ENCODE results near the gene SLC17A9.

The SLC17A9 gene

GRCh38 chr20:62994869-62995281 lies 42.4 kb downstream of the SLC17A9 start:
- Histone ChIP-seq H3K4me1 (ENCODE audit: control insufficient read depth in 2 of 2, insufficient read depth in 2 of 2, low read length in 2 of 2) (no peaks in the 10 kb centered on the region), H3K4me3 (ENCODE audit: low read length in 2 of 2) (no peak overlapping the region), H3K27ac (ENCODE audit: low read depth in 2 of 2, low read length in 2 of 2) (no peak overlapping the region)

GRCh38 chr20:62995481-62995880 lies 43.0 kb downstream of the SLC17A9 start:
- Histone ChIP-seq H3K9ac (ENCODE audit: low read depth in 1 of 2, low read length in 2 of 2) (no peak overlapping the region), H3K36me3 (ENCODE audit: control insufficient read depth in 2 of 2, insufficient read depth in 2 of 2, low read length in 2 of 2) (no peaks in the 10 kb centered on the region), H3K4me1 (ENCODE audit: control insufficient read depth in 2 of 2, insufficient read depth in 2 of 2, low read length in 2 of 2) (no peaks in the 10 kb centered on the region), H3K9me3 (ENCODE audit: control insufficient read depth in 2 of 2, low read length in 2 of 2) (no peaks in the 10 kb centered on the region), H3K4me3 (ENCODE audit: low read length in 2 of 2) (no peak overlapping the region), H3K27me3 (ENCODE audit: control insufficient read depth in 2 of 2, insufficient read depth in 2 of 2, low read length in 2 of 2) (peaks cover 23 to 29% of the 10 kb centered on the region in 2 donors), H3K27ac (ENCODE audit: low read depth in 2 of 2, low read length in 2 of 2) (no peak overlapping the region)

More at GRCh38 chr20:62994869-62995281, 42.4 kb downstream of the SLC17A9 start:
- no peak overlapping the region for H3K9ac ChIP-seq (ENCODE audit: low read depth in 1 of 2, low read length in 2 of 2)
- no peaks in the 10 kb centered on the region for H3K36me3 ChIP-seq (ENCODE audit: control insufficient read depth in 2 of 2, insufficient read depth in 2 of 2, low read length in 2 of 2)
- H3K9me3 ChIP-seq (ENCODE audit: control insufficient read depth in 2 of 2, low read length in 2 of 2) = no peaks in the 10 kb centered on the region
- peaks cover 19 to 26% of the 10 kb centered on the region in 2 donors for H3K27me3 ChIP-seq (ENCODE audit: control insufficient read depth in 2 of 2, insufficient read depth in 2 of 2, low read length in 2 of 2)

- H3K36me3 ChIP-seq (ENCODE audit: control insufficient read depth in 2 of 2, insufficient read depth in 2 of 2, low read length in 2 of 2) = no peaks in the 10 kb centered on the region
- H3K4me1 ChIP-seq (ENCODE audit: control insufficient read depth in 2 of 2, insufficient read depth in 2 of 2, low read length in 2 of 2) = no peaks in the 10 kb centered on the region
- no peak overlapping the region for H3K27ac ChIP-seq (ENCODE audit: low read depth in 2 of 2, low read length in 2 of 2)
- no peak overlapping the region for H3K9ac ChIP-seq (ENCODE audit: low read depth in 1 of 2, low read length in 2 of 2)
- no peak overlapping the region for H3K4me3 ChIP-seq (ENCODE audit: low read length in 2 of 2)
- peaks cover 23 to 29% of the 10 kb centered on the region in 2 donors for H3K27me3 ChIP-seq (ENCODE audit: control insufficient read depth in 2 of 2, insufficient read depth in 2 of 2, low read length in 2 of 2)
- H3K9me3 ChIP-seq (ENCODE audit: control insufficient read depth in 2 of 2, low read length in 2 of 2) = no peaks in the 10 kb centered on the region
Observed at GRCh38 chr20:62995898-62996595, 43.5 kb downstream of the SLC17A9 start.

- Histone ChIP-seq H3K27me3 (ENCODE audit: control insufficient read depth in 2 of 2, insufficient read depth in 2 of 2, low read length in 2 of 2) (peaks cover 23 to 29% of the 10 kb centered on the region in 2 donors), H3K4me1 (ENCODE audit: control insufficient read depth in 2 of 2, insufficient read depth in 2 of 2, low read length in 2 of 2) (no peaks in the 10 kb centered on the region), H3K9me3 (ENCODE audit: control insufficient read depth in 2 of 2, low read length in 2 of 2) (no peaks in the 10 kb centered on the region), H3K27ac (ENCODE audit: low read depth in 2 of 2, low read length in 2 of 2) (no peak overlapping the region), H3K9ac (ENCODE audit: low read depth in 1 of 2, low read length in 2 of 2) (no peak overlapping the region), H3K36me3 (ENCODE audit: control insufficient read depth in 2 of 2, insufficient read depth in 2 of 2, low read length in 2 of 2) (no peaks in the 10 kb centered on the region), H3K4me3 (ENCODE audit: low read length in 2 of 2) (no peak overlapping the region)
Observed at GRCh38 chr20:62996596-62996982, 44.1 kb downstream of the SLC17A9 start.

GRCh38 chr20:62997417-62998035 lies 45.0 kb downstream of the SLC17A9 start:
- Histone ChIP-seq H3K27me3 (ENCODE audit: control insufficient read depth in 2 of 2, insufficient read depth in 2 of 2, low read length in 2 of 2) (peaks cover 19 to 29% of the 10 kb centered on the region in 2 donors), H3K4me1 (ENCODE audit: control insufficient read depth in 2 of 2, insufficient read depth in 2 of 2, low read length in 2 of 2) (no peaks in the 10 kb centered on the region), H3K27ac (ENCODE audit: low read depth in 2 of 2, low read length in 2 of 2) (no peak overlapping the region), H3K4me3 (ENCODE audit: low read length in 2 of 2) (no peak overlapping the region), H3K9ac (ENCODE audit: low read depth in 1 of 2, low read length in 2 of 2) (no peak overlapping the region), H3K36me3 (ENCODE audit: control insufficient read depth in 2 of 2, insufficient read depth in 2 of 2, low read length in 2 of 2) (no peaks in the 10 kb centered on the region), H3K9me3 (ENCODE audit: control insufficient read depth in 2 of 2, low read length in 2 of 2) (no peaks in the 10 kb centered on the region)

GRCh38 chr20:62998449-62998848 lies 45.9 kb downstream of the SLC17A9 start:
- Histone ChIP-seq H3K9ac (ENCODE audit: low read depth in 1 of 2, low read length in 2 of 2) (no peak overlapping the region), H3K27me3 (ENCODE audit: control insufficient read depth in 2 of 2, insufficient read depth in 2 of 2, low read length in 2 of 2) (peaks cover 23 to 37% of the 10 kb centered on the region in 2 donors), H3K4me1 (ENCODE audit: control insufficient read depth in 2 of 2, insufficient read depth in 2 of 2, low read length in 2 of 2) (no peaks in the 10 kb centered on the region)

GRCh38 chr20:62999580-62999979 lies 47.1 kb downstream of the SLC17A9 start:
- Histone ChIP-seq H3K4me1 (ENCODE audit: control insufficient read depth in 2 of 2, insufficient read depth in 2 of 2, low read length in 2 of 2) (no peaks in the 10 kb centered on the region), H3K9ac (ENCODE audit: low read depth in 1 of 2, low read length in 2 of 2) (no peak overlapping the region), H3K27ac (ENCODE audit: low read depth in 2 of 2, low read length in 2 of 2) (no peak overlapping the region), H3K27me3 (ENCODE audit: control insufficient read depth in 2 of 2, insufficient read depth in 2 of 2, low read length in 2 of 2) (peaks cover 29 to 44% of the 10 kb centered on the region in 2 donors), H3K36me3 (ENCODE audit: control insufficient read depth in 2 of 2, insufficient read depth in 2 of 2, low read length in 2 of 2) (no peaks in the 10 kb centered on the region), H3K9me3 (ENCODE audit: control insufficient read depth in 2 of 2, low read length in 2 of 2) (no peaks in the 10 kb centered on the region), H3K4me3 (ENCODE audit: low read length in 2 of 2) (no peak overlapping the region)

More at GRCh38 chr20:62998449-62998848, 45.9 kb downstream of the SLC17A9 start:
- no peaks in the 10 kb centered on the region for H3K36me3 ChIP-seq (ENCODE audit: control insufficient read depth in 2 of 2, insufficient read depth in 2 of 2, low read length in 2 of 2)
- H3K27ac ChIP-seq (ENCODE audit: low read depth in 2 of 2, low read length in 2 of 2) = no peak overlapping the region
- H3K9me3 ChIP-seq (ENCODE audit: control insufficient read depth in 2 of 2, low read length in 2 of 2) = no peaks in the 10 kb centered on the region
- H3K4me3 ChIP-seq (ENCODE audit: low read length in 2 of 2) = no peak overlapping the region

- H3K9me3 ChIP-seq (ENCODE audit: control insufficient read depth in 2 of 2, low read length in 2 of 2) = no peaks in the 10 kb centered on the region
- peaks cover 32 to 48% of the 10 kb centered on the region in 2 donors for H3K27me3 ChIP-seq (ENCODE audit: control insufficient read depth in 2 of 2, insufficient read depth in 2 of 2, low read length in 2 of 2)
- no peak overlapping the region for H3K27ac ChIP-seq (ENCODE audit: low read depth in 2 of 2, low read length in 2 of 2)
- H3K36me3 ChIP-seq (ENCODE audit: control insufficient read depth in 2 of 2, insufficient read depth in 2 of 2, low read length in 2 of 2) = no peaks in the 10 kb centered on the region
- H3K4me1 ChIP-seq (ENCODE audit: control insufficient read depth in 2 of 2, insufficient read depth in 2 of 2, low read length in 2 of 2) = no peaks in the 10 kb centered on the region
- no peak overlapping the region for H3K9ac ChIP-seq (ENCODE audit: low read depth in 1 of 2, low read length in 2 of 2)
- H3K4me3 ChIP-seq (ENCODE audit: low read length in 2 of 2) = no peak overlapping the region
Observed at GRCh38 chr20:63000036-63000435, 47.5 kb downstream of the SLC17A9 start.

GRCh38 chr20:63000958-63001357 lies 48.4 kb downstream of the SLC17A9 start:
- no peaks in the 10 kb centered on the region for H3K4me1 ChIP-seq (ENCODE audit: control insufficient read depth in 2 of 2, insufficient read depth in 2 of 2, low read length in 2 of 2)
- H3K27me3 ChIP-seq (ENCODE audit: control insufficient read depth in 2 of 2, insufficient read depth in 2 of 2, low read length in 2 of 2) = peaks cover 28 to 53% of the 10 kb centered on the region in 2 donors
- H3K4me3 ChIP-seq (ENCODE audit: low read length in 2 of 2) = no peak overlapping the region
- no peak overlapping the region for H3K9ac ChIP-seq (ENCODE audit: low read depth in 1 of 2, low read length in 2 of 2)
- no peaks in the 10 kb centered on the region for H3K36me3 ChIP-seq (ENCODE audit: control insufficient read depth in 2 of 2, insufficient read depth in 2 of 2, low read length in 2 of 2)
- no peaks in the 10 kb centered on the region for H3K9me3 ChIP-seq (ENCODE audit: control insufficient read depth in 2 of 2, low read length in 2 of 2)
- no peak overlapping the region for H3K27ac ChIP-seq (ENCODE audit: low read depth in 2 of 2, low read length in 2 of 2)

- Histone ChIP-seq H3K27ac (ENCODE audit: low read depth in 2 of 2, low read length in 2 of 2) (no peak overlapping the region), H3K9me3 (ENCODE audit: control insufficient read depth in 2 of 2, low read length in 2 of 2) (no peaks in the 10 kb centered on the region), H3K4me3 (ENCODE audit: low read length in 2 of 2) (no peak overlapping the region), H3K4me1 (ENCODE audit: control insufficient read depth in 2 of 2, insufficient read depth in 2 of 2, low read length in 2 of 2) (no peaks in the 10 kb centered on the region), H3K27me3 (ENCODE audit: control insufficient read depth in 2 of 2, insufficient read depth in 2 of 2, low read length in 2 of 2) (peaks cover 28 to 57% of the 10 kb centered on the region in 2 donors), H3K36me3 (ENCODE audit: control insufficient read depth in 2 of 2, insufficient read depth in 2 of 2, low read length in 2 of 2) (no peaks in the 10 kb centered on the region), H3K9ac (ENCODE audit: low read depth in 1 of 2, low read length in 2 of 2) (no peak overlapping the region)
Observed at GRCh38 chr20:63002511-63002910, 50.0 kb downstream of the SLC17A9 start.
